WTC11 (cell line): ENCODE results near the gene KLHL22. TPM values are rescaled to one million over a fixed set of nuclear protein-coding genes. Genes with fewer than 3 reads are reported as not detected.

Experiments used
- ATAC-seq: fragments of 200-7000 bp; cut with Tn5 transposase; 2 replicates; pipeline ENCODE4 v1.10.0; 2021; ENCODE audit warnings: mild to moderate bottlenecking, moderate library complexity
- CTCF ChIA-PET: fragments of 300-600 bp; sonication (Branson Sonifier 250); formaldehyde crosslinking; loops from one replicate; lab custom pipeline; 2021; ENCODE audit warnings: antibody characterized with exemption; lab: Charles Lee
- POLR2A ChIA-PET: fragments of 350-600 bp; sonication (Branson Sonifier 250); formaldehyde crosslinking; loops from one replicate; lab custom pipeline; 2021; ENCODE audit warnings: antibody characterized with exemption; lab: Charles Lee
- DNase-seq: peaks from one replicate; pipeline ENCODE4 v3.0.0; 2021; ENCODE audit warnings: low spot score
- H3K27ac Mint-ChIP-seq: 2 replicates; pipeline ENCODE4 v1.8.0; 2021; ENCODE audit warnings: mixed read lengths
- H3K27me3 Mint-ChIP-seq: 2 replicates; pipeline ENCODE4 v1.8.0; 2021; ENCODE audit warnings: low read depth, mild to moderate bottlenecking, moderate library complexity, mixed read lengths
- H3K36me3 Mint-ChIP-seq: 2 replicates; pipeline ENCODE4 v1.8.0; 2021; ENCODE audit warnings: mixed read lengths
- H3K4me1 Mint-ChIP-seq: 2 replicates; pipeline ENCODE4 v1.8.0; 2022; ENCODE audit warnings: mixed read lengths
- H3K4me3 Mint-ChIP-seq: 2 replicates; pipeline ENCODE4 v1.8.0; 2021; ENCODE audit warnings: mild to moderate bottlenecking, moderate library complexity, mixed read lengths
- H3K9me3 Mint-ChIP-seq: 2 replicates; pipeline ENCODE4 v1.8.0; 2021; ENCODE audit warnings: mixed read lengths
- HMGA2 ChIP-seq: fragments of 250-450 bp; sonication (Bioruptor Pico); IDR thresholded peaks from 2 replicates; pipeline ENCODE4 v1.4.0; 2021; ENCODE audit warnings: mild to moderate bottlenecking, moderate library complexity
- IRF1 ChIP-seq: sonication (generic); formaldehyde crosslinking; IDR thresholded peaks from 2 replicates; pipeline ENCODE4 v1.8.0; 2023; ENCODE audit warnings: missing genetic modification reagents
- PRDM15 ChIP-seq: sonication (generic); formaldehyde crosslinking; IDR thresholded peaks from 2 replicates; pipeline ENCODE4 v1.8.0; 2022; ENCODE audit warnings: missing genetic modification reagents
- RELA ChIP-seq: sonication (generic); formaldehyde crosslinking; IDR thresholded peaks from 2 replicates; pipeline ENCODE4 v1.8.1; 2022; ENCODE audit warnings: missing genetic modification reagents, mild to moderate bottlenecking, borderline replicate concordance
- ZMAT4 ChIP-seq: fragments of 250-450 bp; sonication (Bioruptor Pico); IDR thresholded peaks from 2 replicates; pipeline ENCODE4 v1.9.0; 2021; ENCODE audit warnings: mild to moderate bottlenecking
- ZNF281 ChIP-seq: sonication (generic); formaldehyde crosslinking; IDR thresholded peaks from 2 replicates; pipeline ENCODE4 v1.8.0; 2023; ENCODE audit warnings: mild to moderate bottlenecking, missing genetic modification reagents
- ZNF317 ChIP-seq: sonication (generic); formaldehyde crosslinking; IDR thresholded peaks from 2 replicates; pipeline ENCODE4 v1.8.1; 2023; ENCODE audit warnings: low read depth, mild to moderate bottlenecking, moderate library complexity, missing genetic modification reagents, borderline replicate concordance
- ZNF416 ChIP-seq: fragments of 250-450 bp; sonication (Bioruptor Pico); IDR thresholded peaks from 2 replicates; pipeline ENCODE4 v1.9.0; 2021; ENCODE audit warnings: mild to moderate bottlenecking, inconsistent platforms
- total RNA-seq: library from RNA; stranded (reverse); gene quantifications from 3 replicates; pipeline ENCODE4 v1.2.3, GENCODE V29; 2021

KLHL22 gene
- total RNA-seq, 1 experiment from 2014 or later = 15.7 TPM

GRCh38 chr22:20491346-20491745 lies 4.2 kb downstream of the KLHL22 start:
- POLR2A ChIA-PET = no interaction called here

GRCh38 chr22:20490941-20491307 lies 4.7 kb downstream of the KLHL22 start:
- CTCF ChIA-PET = interaction anchor here (1.5 kb wide), 3 partner anchors 27 to 73 kb away, joined by 3 to 5 read pairs (median 4); no protein-coding TSS in a partner anchor
- TF ChIP-seq PRDM15 (CRISPR knock-in tag) (no peak), RELA (CRISPR knock-in tag) (no peak)
- TF ChIP-seq, all 79 proteins: peak for 0
- H3K4me1 Mint-ChIP-seq = peaks cover 10% of the 10 kb centered on the region
- H3K36me3 Mint-ChIP-seq = peaks cover 3% of the 10 kb centered on the region
- DNase-seq (no peak), ATAC-seq (no peak)
- H3K27ac Mint-ChIP-seq = no peak overlapping the region
- H3K9me3 Mint-ChIP-seq = no peaks in the 10 kb centered on the region
- no peak overlapping the region for H3K4me3 Mint-ChIP-seq
- H3K27me3 Mint-ChIP-seq = peaks cover 25% of the 10 kb centered on the region
- POLR2A ChIA-PET = no interaction called here

More at GRCh38 chr22:20491346-20491745, 4.2 kb downstream of the KLHL22 start:
- TF ChIP-seq ZNF416 (CRISPR knock-in tag) = no peak
- no peak for TF ChIP-seq IRF1 (CRISPR knock-in tag)
- TF ChIP-seq ZNF317 (CRISPR knock-in tag) = no peak
- no peak for TF ChIP-seq PRDM15 (CRISPR knock-in tag)
- TF ChIP-seq HMGA2 = no peak
- TF ChIP-seq ZNF281 (CRISPR knock-in tag) = no peak
- no peak for TF ChIP-seq ZMAT4 (CRISPR knock-in tag)
- no peak for TF ChIP-seq RELA (CRISPR knock-in tag)
- no peaks in the 10 kb centered on the region for H3K9me3 Mint-ChIP-seq
- ATAC-seq = no peak
- H3K4me1 Mint-ChIP-seq = peaks cover 10% of the 10 kb centered on the region
- H3K4me3 Mint-ChIP-seq = no peak overlapping the region
- CTCF ChIA-PET = interaction anchor here (1.5 kb wide), 2 partner anchors 27 to 73 kb away, joined by 4 to 5 read pairs; no protein-coding TSS in a partner anchor
- DNase-seq = no peak
- H3K36me3 Mint-ChIP-seq = no peaks in the 10 kb centered on the region; the same call in 1 of the 2 replicates
- peaks cover 25% of the 10 kb centered on the region for H3K27me3 Mint-ChIP-seq
- H3K27ac Mint-ChIP-seq = no peak overlapping the region
